PC-9 (cell line): Measurements from ENCODE around the gene ZFP91.

Experiments used
- CTCF ChIP-seq: fragments of 200-600 bp; sonication (generic); conservative IDR thresholded peaks from 2 replicates; pipeline ENCODE4 v1.6.1; 2017; ENCODE audit warnings: mixed run types, antibody characterized with exemption, mild to moderate bottlenecking, moderate library complexity
- EZH2 ChIP-seq: fragments of 200-600 bp; sonication (generic); IDR thresholded peaks from 2 replicates; pipeline ENCODE4 v1.8.0; 2017; ENCODE audit warnings: antibody characterized with exemption, low read depth

- no peak for TF ChIP-seq CTCF
- no peak for TF ChIP-seq EZH2
Observed at GRCh38 chr11:58631378-58631777, 52.5 kb downstream of the ZFP91 start.
